Neural cell (in vitro differentiated cells): ENCODE measurements around the gene TGFBRAP1. TPM values are rescaled to one million over a fixed set of nuclear protein-coding genes. Genes with fewer than 3 reads are reported as not detected.

Source experiments
- H2AFZ ChIP-seq: fragments of 200-600, 300-800 bp; sonication (generic), shearing (Covaris generic); 2 replicates; pipeline ENCODE4 v1.6.0; 2014; ENCODE audit warnings: low read depth, mild to moderate bottlenecking, antibody characterized with exemption, low read length, moderate library complexity
- H3F3A ChIP-seq: fragments of 200-600 bp; shearing (Covaris generic); 2 replicates; pipeline ENCODE4 v1.6.1; 2016; ENCODE audit warnings: mild to moderate bottlenecking, moderate library complexity, mixed read lengths, antibody characterized with exemption, low read length; ENCODE audit not compliant: insufficient read depth, poor library complexity, severe bottlenecking
- H3K27ac ChIP-seq: fragments of 200-600, 300-800 bp; sonication (generic), shearing (Covaris generic); 2 replicates; pipeline ENCODE4 v1.5.1; 2014; ENCODE audit warnings: mild to moderate bottlenecking, low read length, moderate library complexity
- H3K27me3 ChIP-seq: fragments of 300-800, 200-600 bp; sonication (generic), shearing (Covaris generic); 2 replicates; pipeline ENCODE4 v1.6.0; 2014; ENCODE audit warnings: mild to moderate bottlenecking, low read depth, low read length, moderate library complexity; ENCODE audit not compliant: insufficient read depth
- H3K36me3 ChIP-seq: fragments of 300-800, 200-600 bp; sonication (generic), shearing (Covaris generic); 2 replicates; pipeline ENCODE4 v1.5.1; 2014; ENCODE audit warnings: mild to moderate bottlenecking, antibody characterized with exemption, low read length, moderate library complexity; ENCODE audit not compliant: insufficient read depth
- H3K4me2 ChIP-seq: fragments of 300-800, 200-600 bp; sonication (generic), shearing (Covaris generic); 2 replicates; pipeline ENCODE4 v1.6.0; 2014; ENCODE audit warnings: mild to moderate bottlenecking, low read length
- H3K4me3 ChIP-seq: fragments of 300-800, 200-600 bp; sonication (generic), shearing (Covaris generic); 2 replicates; pipeline ENCODE4 v1.5.1; 2014; ENCODE audit warnings: mild to moderate bottlenecking, low read length, moderate library complexity
- H3K79me2 ChIP-seq: fragments of 200-600 bp; shearing (Covaris generic); replicated peaks from 2 replicates; pipeline ENCODE4 v1.6.0; 2014; ENCODE audit warnings: mild to moderate bottlenecking, low read length, moderate library complexity; ENCODE audit not compliant: insufficient read depth
- H3K9ac ChIP-seq: fragments of 300-800, 200-600 bp; sonication (generic), shearing (Covaris generic); 2 replicates; pipeline ENCODE4 v1.6.1; 2016; ENCODE audit warnings: mild to moderate bottlenecking, low read length, mixed read lengths
- H3K9me2 ChIP-seq: fragments of 200-600 bp; shearing (Covaris generic); 2 replicates; pipeline ENCODE4 v1.6.1; 2016; ENCODE audit warnings: mild to moderate bottlenecking, low read length, mixed read lengths; ENCODE audit not compliant: insufficient read depth
- H3K9me3 ChIP-seq: fragments of 200-600, 300-800 bp; sonication (generic), shearing (Covaris generic); 2 replicates; pipeline ENCODE4 v1.6.1; 2016; ENCODE audit warnings: mild to moderate bottlenecking, mixed run types, low read length, moderate library complexity, mixed read lengths
- H4K20me1 ChIP-seq: fragments of 200-600 bp; shearing (Covaris generic); 2 replicates; pipeline ENCODE4 v1.6.1; 2016; ENCODE audit warnings: mild to moderate bottlenecking, mixed run types; ENCODE audit not compliant: insufficient read depth
- EP300 ChIP-seq: fragments of 450-650 bp; conservative IDR thresholded peaks from 2 replicates; pipeline ENCODE4 v1.6.1; 2014; ENCODE audit warnings: antibody characterized with exemption, mild to moderate bottlenecking, moderate library complexity; ENCODE audit not compliant: poor library complexity, severe bottlenecking
- EZH2 ChIP-seq: fragments of 200-600, 300-800 bp; shearing (Covaris generic), sonication (generic); IDR thresholded peaks from 2 replicates; pipeline ENCODE4 v1.6.1; 2014; ENCODE audit warnings: antibody characterized with exemption, low read length, borderline replicate concordance, mild to moderate bottlenecking; ENCODE audit not compliant: insufficient read depth, poor library complexity, severe bottlenecking
- MXI1 ChIP-seq: fragments of 450-650 bp; conservative IDR thresholded peaks from 2 replicates; pipeline ENCODE4 v1.6.1; 2014; ENCODE audit warnings: antibody characterized with exemption, mild to moderate bottlenecking; ENCODE audit not compliant: poor library complexity, severe bottlenecking
- POLR2AphosphoS5 ChIP-seq: IDR thresholded peaks from 2 replicates; pipeline ENCODE4 v1.6.1; 2012
- RAD21 ChIP-seq: fragments of 450-650 bp; conservative IDR thresholded peaks from 2 replicates; pipeline ENCODE4 v1.6.1; 2014; ENCODE audit warnings: antibody characterized with exemption, mild to moderate bottlenecking, moderate library complexity
- SMC3 ChIP-seq: fragments of 450-650 bp; conservative IDR thresholded peaks from 2 replicates; pipeline ENCODE4 v1.6.1; 2014; ENCODE audit warnings: antibody characterized with exemption, mild to moderate bottlenecking, moderate library complexity; ENCODE audit not compliant: poor library complexity
- TAF1 ChIP-seq: IDR thresholded peaks from 2 replicates; pipeline ENCODE4 v1.6.1; 2012; ENCODE audit warnings: low read depth
- polyA plus RNA-seq: library from polyadenylated mRNA; depleted of rRNA; stranded (reverse); fragments of >200 nt; gene quantifications from 2 replicates; pipeline ENCODE4 v1.2.3, GENCODE V29; 2014
- TF ChIP-seq, protein P1 (sequence below): fragments of 450-650 bp; IDR thresholded peaks from 2 replicates; pipeline ENCODE4 v1.5.1; 2014; ENCODE audit warnings: antibody characterized with exemption, mild to moderate bottlenecking, moderate library complexity; ENCODE audit not compliant: poor library complexity, severe bottlenecking
- TF ChIP-seq, protein P2 (sequence below): IDR thresholded peaks from 2 replicates; pipeline ENCODE4 v1.6.1; 2012; ENCODE audit warnings: borderline replicate concordance

The TGFBRAP1 gene
- polyA plus RNA-seq, 1 donor from 2014 or later = 13.9 TPM

DNA sequence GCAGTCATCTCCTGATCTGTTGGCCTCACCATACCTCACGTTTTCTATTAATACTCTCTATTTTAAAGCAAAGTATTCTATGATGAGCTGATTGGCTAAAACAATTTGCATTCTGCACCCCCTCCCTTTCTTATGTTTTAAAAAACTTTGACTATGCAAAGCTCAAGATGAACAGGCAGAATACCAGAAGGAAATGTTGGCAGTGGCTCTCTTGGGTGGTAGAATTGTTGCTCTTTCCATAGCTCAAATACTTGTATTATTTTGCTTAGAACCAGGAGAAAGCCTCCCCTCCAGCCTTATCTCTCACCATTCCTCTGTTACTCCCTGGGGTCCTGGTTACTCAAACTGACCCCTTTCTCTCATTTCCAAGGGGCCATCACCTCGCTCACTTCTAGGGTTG is 73.6 kb downstream of the TGFBRAP1 start:
- Histone ChIP-seq H3K9ac (no peak overlapping the region), H3K9me3 (no peaks in the 10 kb centered on the region), H3K27ac (no peak overlapping the region), H3F3A (no peaks in the 10 kb centered on the region), H4K20me1 (no peaks in the 10 kb centered on the region), H3K79me2 (no peaks in the 10 kb centered on the region), H3K36me3 (no peaks in the 10 kb centered on the region), H2AFZ (no peak overlapping the region), H3K9me2 (no peaks in the 10 kb centered on the region), H3K4me3 (no peak overlapping the region), H3K4me2 (no peak overlapping the region), H3K27me3 (no peaks in the 10 kb centered on the region)
- TF ChIP-seq RAD21 (no peak), POLR2AphosphoS5 (no peak), EP300 (no peak), MXI1 (no peak), SMC3 (no peak), TAF1 (no peak), EZH2 (no peak)
- TF ChIP-seq, protein P1, sequence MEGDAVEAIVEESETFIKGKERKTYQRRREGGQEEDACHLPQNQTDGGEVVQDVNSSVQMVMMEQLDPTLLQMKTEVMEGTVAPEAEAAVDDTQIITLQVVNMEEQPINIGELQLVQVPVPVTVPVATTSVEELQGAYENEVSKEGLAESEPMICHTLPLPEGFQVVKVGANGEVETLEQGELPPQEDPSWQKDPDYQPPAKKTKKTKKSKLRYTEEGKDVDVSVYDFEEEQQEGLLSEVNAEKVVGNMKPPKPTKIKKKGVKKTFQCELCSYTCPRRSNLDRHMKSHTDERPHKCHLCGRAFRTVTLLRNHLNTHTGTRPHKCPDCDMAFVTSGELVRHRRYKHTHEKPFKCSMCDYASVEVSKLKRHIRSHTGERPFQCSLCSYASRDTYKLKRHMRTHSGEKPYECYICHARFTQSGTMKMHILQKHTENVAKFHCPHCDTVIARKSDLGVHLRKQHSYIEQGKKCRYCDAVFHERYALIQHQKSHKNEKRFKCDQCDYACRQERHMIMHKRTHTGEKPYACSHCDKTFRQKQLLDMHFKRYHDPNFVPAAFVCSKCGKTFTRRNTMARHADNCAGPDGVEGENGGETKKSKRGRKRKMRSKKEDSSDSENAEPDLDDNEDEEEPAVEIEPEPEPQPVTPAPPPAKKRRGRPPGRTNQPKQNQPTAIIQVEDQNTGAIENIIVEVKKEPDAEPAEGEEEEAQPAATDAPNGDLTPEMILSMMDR = no peak
- TF ChIP-seq, protein P2, sequence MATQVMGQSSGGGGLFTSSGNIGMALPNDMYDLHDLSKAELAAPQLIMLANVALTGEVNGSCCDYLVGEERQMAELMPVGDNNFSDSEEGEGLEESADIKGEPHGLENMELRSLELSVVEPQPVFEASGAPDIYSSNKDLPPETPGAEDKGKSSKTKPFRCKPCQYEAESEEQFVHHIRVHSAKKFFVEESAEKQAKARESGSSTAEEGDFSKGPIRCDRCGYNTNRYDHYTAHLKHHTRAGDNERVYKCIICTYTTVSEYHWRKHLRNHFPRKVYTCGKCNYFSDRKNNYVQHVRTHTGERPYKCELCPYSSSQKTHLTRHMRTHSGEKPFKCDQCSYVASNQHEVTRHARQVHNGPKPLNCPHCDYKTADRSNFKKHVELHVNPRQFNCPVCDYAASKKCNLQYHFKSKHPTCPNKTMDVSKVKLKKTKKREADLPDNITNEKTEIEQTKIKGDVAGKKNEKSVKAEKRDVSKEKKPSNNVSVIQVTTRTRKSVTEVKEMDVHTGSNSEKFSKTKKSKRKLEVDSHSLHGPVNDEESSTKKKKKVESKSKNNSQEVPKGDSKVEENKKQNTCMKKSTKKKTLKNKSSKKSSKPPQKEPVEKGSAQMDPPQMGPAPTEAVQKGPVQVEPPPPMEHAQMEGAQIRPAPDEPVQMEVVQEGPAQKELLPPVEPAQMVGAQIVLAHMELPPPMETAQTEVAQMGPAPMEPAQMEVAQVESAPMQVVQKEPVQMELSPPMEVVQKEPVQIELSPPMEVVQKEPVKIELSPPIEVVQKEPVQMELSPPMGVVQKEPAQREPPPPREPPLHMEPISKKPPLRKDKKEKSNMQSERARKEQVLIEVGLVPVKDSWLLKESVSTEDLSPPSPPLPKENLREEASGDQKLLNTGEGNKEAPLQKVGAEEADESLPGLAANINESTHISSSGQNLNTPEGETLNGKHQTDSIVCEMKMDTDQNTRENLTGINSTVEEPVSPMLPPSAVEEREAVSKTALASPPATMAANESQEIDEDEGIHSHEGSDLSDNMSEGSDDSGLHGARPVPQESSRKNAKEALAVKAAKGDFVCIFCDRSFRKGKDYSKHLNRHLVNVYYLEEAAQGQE = no peak

DNA sequence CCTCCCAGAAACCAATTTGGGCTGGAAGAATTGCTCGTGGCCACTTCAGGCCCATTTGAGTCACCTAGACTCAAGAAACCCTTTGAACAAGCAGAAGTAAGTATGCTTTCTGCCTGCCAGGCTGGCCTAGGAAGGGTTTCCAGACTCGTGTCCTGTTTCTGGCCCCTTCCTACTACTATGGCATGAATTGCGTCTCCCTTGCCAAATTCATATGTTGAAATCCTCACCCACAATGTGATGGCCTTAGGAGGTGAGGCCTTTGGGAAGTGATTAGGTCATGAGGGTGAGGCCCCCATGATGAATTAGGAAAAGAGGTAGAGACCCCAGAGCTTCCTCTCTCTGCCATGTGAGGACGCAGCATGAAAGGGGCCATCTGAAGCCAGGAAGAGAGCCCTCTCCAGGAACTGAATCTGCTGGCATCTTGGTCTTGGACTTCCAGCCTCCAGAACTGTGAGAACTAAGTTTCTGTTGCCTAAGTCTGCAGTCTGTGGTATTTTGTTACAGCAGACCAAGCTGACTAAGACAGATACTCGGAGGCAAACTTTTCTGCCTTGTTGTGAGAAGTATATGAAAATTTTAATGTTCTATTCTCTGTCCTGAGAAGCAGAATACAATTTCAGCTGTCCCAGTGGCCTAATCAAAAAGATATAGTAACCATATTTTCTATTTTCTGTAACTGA is 74.9 kb downstream of the TGFBRAP1 start:
- no peaks in the 10 kb centered on the region for H3K9me2 ChIP-seq

More for the DNA sequence above, 74.9 kb downstream of the TGFBRAP1 start:
- Histone ChIP-seq H3K27me3 (no peaks in the 10 kb centered on the region), H3K27ac (no peak overlapping the region), H3K36me3 (no peaks in the 10 kb centered on the region), H3K9ac (no peak overlapping the region), H4K20me1 (no peaks in the 10 kb centered on the region), H2AFZ (no peak overlapping the region), H3K79me2 (no peaks in the 10 kb centered on the region), H3K9me3 (no peaks in the 10 kb centered on the region), H3K4me2 (no peak overlapping the region), H3F3A (no peaks in the 10 kb centered on the region), H3K4me3 (no peak overlapping the region)
- TF ChIP-seq MXI1 = no peak
- TF ChIP-seq, protein P1 = no peak
- no peak for TF ChIP-seq POLR2AphosphoS5
- TF ChIP-seq RAD21 = no peak
- TF ChIP-seq EZH2 = no peak
- no peak for TF ChIP-seq EP300
- no peak for TF ChIP-seq TAF1
- TF ChIP-seq, protein P2 = no peak
- TF ChIP-seq SMC3 = no peak
